IMR-90 (cell line): ENCODE results near the gene CHRM5. TPM values are rescaled to one million over a fixed set of nuclear protein-coding genes. Genes with fewer than 3 reads are reported as not detected.

Experiments
- ATAC-seq: fragments of 200-7000 bp; cut with Tn5 transposase; 2 replicates; pipeline ENCODE4 v1.9.1; 2020; ENCODE audit warnings: low read depth, mild to moderate bottlenecking, moderate library complexity
- BruUV-seq: library from RNA; stranded (reverse); fragments of 400-500 nt; replicated peaks from 2 replicates; lab custom pipeline; 2021; lab: Mats Ljungman, UMichigan
- CTCF ChIA-PET: fragments of 300-600 bp; formaldehyde crosslinking; extraction: SDS; loops from one replicate; lab custom pipeline; 2021; ENCODE audit warnings: antibody characterized with exemption; lab: Yijun Ruan, JAX
- POLR2A ChIA-PET: fragments of 300-600 bp; sonication (Branson Sonifier 250); formaldehyde crosslinking; loops from one replicate; lab custom pipeline; 2022; ENCODE audit warnings: antibody characterized with exemption; ENCODE audit not compliant: unreplicated experiment; lab: Charles Lee
- DNase-seq: peaks from one replicate; pipeline ENCODE4 v3.0.0; 2013
- H2AFZ ChIP-seq: replicated peaks from 2 replicates; pipeline ENCODE3; 2013; ENCODE audit warnings: low read length, mild to moderate bottlenecking; ENCODE audit not compliant: poor library complexity
- H2AK5ac ChIP-seq: 2 replicates; pipeline ENCODE4 v1.6.1; 2013; ENCODE audit warnings: low read depth, low read length, inconsistent platforms
- H2AK9ac ChIP-seq: replicated peaks from 2 replicates; pipeline ENCODE3; 2013; ENCODE audit warnings: mild to moderate bottlenecking, low read depth, low read length, moderate library complexity; ENCODE audit not compliant: poor library complexity
- H2BK120ac ChIP-seq: 2 replicates; pipeline ENCODE4 v1.6.1; 2013; ENCODE audit warnings: low read depth, low read length, inconsistent platforms
- H2BK15ac ChIP-seq: 3 replicates; pipeline ENCODE4 v1.6.1; 2013; ENCODE audit warnings: low read depth, low read length, inconsistent platforms
- H2BK20ac ChIP-seq: 2 replicates; pipeline ENCODE4 v1.6.1; 2013; ENCODE audit warnings: low read depth, mild to moderate bottlenecking, inconsistent platforms, low read length, moderate library complexity
- H2BK5ac ChIP-seq: 2 replicates; pipeline ENCODE4 v1.6.1; 2013; ENCODE audit warnings: mild to moderate bottlenecking, low read depth, low read length, inconsistent platforms; ENCODE audit not compliant: poor library complexity, severe bottlenecking
- H3K14ac ChIP-seq: replicated peaks from 2 replicates; pipeline ENCODE4 v1.6.1; 2013; ENCODE audit warnings: low read depth, low read length, inconsistent platforms
- H3K18ac ChIP-seq: 2 replicates; pipeline ENCODE4 v1.6.1; 2013; ENCODE audit warnings: low read depth, low read length, control low read depth
- H3K23ac ChIP-seq: 2 replicates; pipeline ENCODE4 v1.6.1; 2013; ENCODE audit warnings: low read depth, low read length, inconsistent platforms
- H3K27ac ChIP-seq: 2 replicates; pipeline ENCODE4 v1.5.1; 2013; ENCODE audit warnings: mild to moderate bottlenecking, control low read depth, low read length; ENCODE audit not compliant: insufficient read depth
- H3K27me3 ChIP-seq: 2 replicates; pipeline ENCODE4 v1.6.1; 2013; ENCODE audit warnings: low read length; ENCODE audit not compliant: control insufficient read depth, insufficient read depth
- H3K36me3 ChIP-seq: 2 replicates; pipeline ENCODE4 v1.6.1; 2013; ENCODE audit warnings: low read length, mixed read lengths; ENCODE audit not compliant: control insufficient read depth, insufficient read depth
- H3K4ac ChIP-seq: 2 replicates; pipeline ENCODE4 v1.6.1; 2013; ENCODE audit warnings: low read depth, low read length, inconsistent platforms
- H3K4me1 ChIP-seq: 2 replicates; pipeline ENCODE4 v1.6.1; 2013; ENCODE audit warnings: low read length, mixed read lengths; ENCODE audit not compliant: control insufficient read depth, insufficient read depth
- H3K4me2 ChIP-seq: 2 replicates; pipeline ENCODE4 v1.6.1; 2013; ENCODE audit warnings: low read depth, mild to moderate bottlenecking, control low read depth, low read length, moderate library complexity
- H3K4me3 ChIP-seq: 2 replicates; pipeline ENCODE4 v1.5.1; 2013; ENCODE audit warnings: low read depth, mild to moderate bottlenecking, control low read depth, low read length, moderate library complexity; ENCODE audit not compliant: insufficient read depth
- H3K56ac ChIP-seq: 2 replicates; pipeline ENCODE4 v1.6.1; 2013; ENCODE audit warnings: low read length, inconsistent platforms; ENCODE audit not compliant: insufficient read depth; ENCODE audit errors: extremely low read depth
- H3K79me1 ChIP-seq, 2 experiments: 2 replicates each; pipeline ENCODE4 v1.6.1; 2013; ENCODE audit warnings: low read length in 2 of 2, inconsistent platforms in 1 of 2, low read depth in 1 of 2
- H3K9ac ChIP-seq: 2 replicates; pipeline ENCODE4 v1.6.1; 2013; ENCODE audit warnings: low read depth, low read length, control low read depth
- H3K9me1 ChIP-seq: 2 replicates; pipeline ENCODE4 v1.6.1; 2013; ENCODE audit warnings: low read length, inconsistent platforms; ENCODE audit not compliant: insufficient read depth
- H3K9me3 ChIP-seq: 2 replicates; pipeline ENCODE4 v1.6.1; 2013; ENCODE audit warnings: low read length; ENCODE audit not compliant: control insufficient read depth, insufficient read depth
- H4K20me1 ChIP-seq: 2 replicates; pipeline ENCODE4 v1.6.1; 2013; ENCODE audit warnings: low read length, inconsistent platforms; ENCODE audit not compliant: insufficient read depth
- H4K5ac ChIP-seq: 2 replicates; pipeline ENCODE4 v1.6.1; 2013; ENCODE audit warnings: mild to moderate bottlenecking, low read depth, low read length, control low read depth
- H4K8ac ChIP-seq, 2 experiments: 2 replicates each; pipeline ENCODE4 v1.6.1; 2013; ENCODE audit warnings: low read depth in 2 of 2, low read length in 2 of 2, control low read depth in 1 of 2, inconsistent platforms in 1 of 2
- H4K91ac ChIP-seq: 2 replicates; pipeline ENCODE4 v1.6.1; 2013; ENCODE audit warnings: low read depth, low read length, inconsistent platforms; ENCODE audit not compliant: insufficient read depth
- BHLHE40 ChIP-seq: fragments of 150-350 bp; IDR thresholded peaks from 2 replicates; pipeline ENCODE4 v1.6.1; 2016; ENCODE audit warnings: mild to moderate bottlenecking, low read depth, low read length
- CHD1 ChIP-seq: IDR thresholded peaks from 2 replicates; pipeline ENCODE4 v1.6.1; 2012; ENCODE audit warnings: low read depth, low read length, improper control_type of control experiment
- CTCF ChIP-seq: conservative IDR thresholded peaks from 2 replicates; pipeline ENCODE4 v1.5.1; 2012; ENCODE audit warnings: mild to moderate bottlenecking, low read depth, low read length, improper control_type of control experiment
- ELK1 ChIP-seq: fragments of 150-350 bp; IDR thresholded peaks from 2 replicates; pipeline ENCODE4 v1.6.1; 2016; ENCODE audit warnings: low read depth, mild to moderate bottlenecking, low read length, moderate library complexity, borderline replicate concordance
- FOS ChIP-seq: fragments of 150-350 bp; IDR thresholded peaks from 2 replicates; pipeline ENCODE4 v1.6.1; 2016; ENCODE audit warnings: low read depth, low read length
- MAFK ChIP-seq: IDR thresholded peaks from 2 replicates; pipeline ENCODE4 v1.6.1; 2012; ENCODE audit warnings: low read depth, low read length, improper control_type of control experiment
- NFE2L2 ChIP-seq: fragments of 150-350 bp; IDR thresholded peaks from 2 replicates; pipeline ENCODE4 v1.6.1; 2016; ENCODE audit warnings: low read depth, mild to moderate bottlenecking, low read length
- POLR2A ChIP-seq: IDR thresholded peaks from 2 replicates; pipeline ENCODE4 v1.6.1; 2012; ENCODE audit warnings: mild to moderate bottlenecking, low read depth, low read length
- RAD21 ChIP-seq: IDR thresholded peaks from 2 replicates; pipeline ENCODE4 v1.6.1; 2012; ENCODE audit warnings: low read length, improper control_type of control experiment
- RCOR1 ChIP-seq: IDR thresholded peaks from 2 replicates; pipeline ENCODE4 v1.6.1; 2012; ENCODE audit warnings: mild to moderate bottlenecking, low read length, improper control_type of control experiment; ENCODE audit not compliant: insufficient replicate concordance
- SMC3 ChIP-seq: fragments of 150-350 bp; IDR thresholded peaks from 2 replicates; pipeline ENCODE4 v1.6.1; 2016; ENCODE audit warnings: low read depth, mild to moderate bottlenecking, antibody characterized with exemption, low read length, moderate library complexity
- WGBS, 2 experiments: methylation state at CpG; one replicate each; pipeline versions ENCODE4 v1.1.5 to v1.1.7; 2013; ENCODE audit warnings: missing lambda C conversion rate in 2 of 2; ENCODE audit not compliant: insufficient read length in 1 of 2; ENCODE audit errors: extremely low coverage in 2 of 2; 5-methylcytosine and 5-hydroxymethylcytosine counted together
- dilution Hi-C: fragments of 300-500 bp; cut with HindIII; formaldehyde crosslinking; loops from one replicate; pipeline ENCODE4 v1.14.3; 2018; ENCODE audit warnings: low sequenced_read_pairs; ENCODE audit not compliant: unreplicated experiment
- in situ Hi-C: fragments of 300-500 bp; cut with MboI; formaldehyde crosslinking; loops from 3 replicates; pipeline ENCODE4 v1.14.3; 2019; ENCODE audit warnings: low sequenced_read_pairs, inconsistent platforms, mixed read lengths
- intact Hi-C: fragments of 100-400 bp; cut with micrococcal nuclease; formaldehyde crosslinking; loops from 2 replicates; pipeline ENCODE4 v1.10.0; 2022
- polyA plus RNA-seq, 3 experiments: library from polyadenylated mRNA; depleted of rRNA; stranded (reverse); fragments of >200 nt; gene quantifications; 2 replicates each; pipeline ENCODE4 v1.2.3, GENCODE V29; 2012; ENCODE audit warnings: low replicate concordance in 1 of 3
- total RNA-seq: library from RNA; depleted of rRNA; stranded (reverse); fragments of >200 nt; gene quantifications from 2 replicates; pipeline ENCODE4 v1.2.3, GENCODE V29; 2012

CHRM5 gene
- total and polyA plus RNA-seq, 2 of the 4 experiments (the other 2 are of a cell fraction) = under 0.01 to 0.03 TPM

GRCh38 chr15:34054081-34054707 lies 85.9 kb downstream of the CHRM5 start:
- no peak overlapping the region for H3K4me3 ChIP-seq
- no peak overlapping the region for H3K4ac ChIP-seq
- no peak overlapping the region for H2BK5ac ChIP-seq
- no peak overlapping the region for H2AFZ ChIP-seq
- TF ChIP-seq NFE2L2 (no peak), POLR2A (no peak), FOS (no peak), SMC3 (no peak), RCOR1 (no peak), BHLHE40 (no peak), CTCF (no peak), RAD21 (no peak), MAFK (no peak), ELK1 (no peak), CHD1 (no peak)
- H3K36me3 ChIP-seq = no peaks in the 10 kb centered on the region
- intact Hi-C loops = no loop called here
- CTCF ChIA-PET = no interaction called here
- no peak overlapping the region for H3K4me2 ChIP-seq
- no peak overlapping the region for H3K23ac ChIP-seq
- dilution Hi-C loops = no loop called here
- 100% methylated on average over 2 of the region's 3 CpGs; no CpG with 5 or more reads in 1 of the 2 experiments for WGBS, 2 experiments
- no TSS peak for BruUV-seq
- H4K8ac ChIP-seq = no peak overlapping the region
- no peak overlapping the region for H3K9ac ChIP-seq
- no peak for DNase-seq
- H2AK5ac ChIP-seq = peak overlapping the region; percentile 76; the same call in 1 of the 2 replicates
- H3K56ac ChIP-seq = no peak overlapping the region
- no peak overlapping the region for H4K5ac ChIP-seq
- H3K14ac ChIP-seq = no peak overlapping the region
- no peaks in the 10 kb centered on the region for H3K79me1 ChIP-seq
- no peak overlapping the region for H4K91ac ChIP-seq
- no peak for ATAC-seq
- peaks cover 4% of the 10 kb centered on the region; the same call in 1 of the 2 replicates for H3K9me3 ChIP-seq
- in situ Hi-C loops = no loop called here
- POLR2A ChIA-PET = no interaction called here
- H2BK20ac ChIP-seq = peak overlapping the region; percentile 47; the same call in 1 of the 2 replicates
- H2BK15ac ChIP-seq = no peak overlapping the region
- H3K9me1 ChIP-seq = peaks cover 6% of the 10 kb centered on the region; the same call in 1 of the 2 replicates
- H4K20me1 ChIP-seq = no peaks in the 10 kb centered on the region
- H3K18ac ChIP-seq = no peak overlapping the region
- no peak overlapping the region for H3K27ac ChIP-seq
- peaks cover 7% of the 10 kb centered on the region for H3K4me1 ChIP-seq
- peak overlapping the region; percentile 3; the same call in 1 of the 2 replicates for H2BK120ac ChIP-seq
- no peak overlapping the region for H2AK9ac ChIP-seq
- no peaks in the 10 kb centered on the region for H3K27me3 ChIP-seq
